Heart left ventricle (tissue), 16 donors: ENCODE data around the gene DAB1. TPM values are rescaled to one million over a fixed set of nuclear protein-coding genes. Genes with fewer than 3 reads are reported as not detected.

ENCODE experiments used
- ATAC-seq, 4 donors: fragments of 200-7000 bp; cut with Tn5 transposase; one replicate each; pipeline ENCODE4 v1.9.1; 2020 to 2022; ENCODE audit warnings: moderate library complexity in 4 of 4, mild to moderate bottlenecking in 3 of 4, moderate number of reproducible peaks in 1 of 4
- DNase-seq, 5 donors: peaks; one replicate each; pipeline ENCODE4 v3.0.0-alpha.2; 2020
- H3K27ac ChIP-seq, 12 donors: fragments of 200-600 bp; sonication (generic) in 4 of 12; one replicate each; pipeline versions ENCODE4 v1.5.0 to v1.8.0; 2016 to 2022; ENCODE audit warnings: mild to moderate bottlenecking in 2 of 12
- H3K27me3 ChIP-seq, 9 donors: fragments of 200-600 bp; sonication (generic) in 2 of 9; one replicate each; pipeline versions ENCODE4 v1.5.1 to v1.8.0; 2016 to 2022; ENCODE audit warnings: mild to moderate bottlenecking in 3 of 9
- H3K36me3 ChIP-seq, 9 donors: fragments of 200-600 bp; sonication (generic) in 2 of 9; one replicate each; pipeline versions ENCODE4 v1.5.0 to v1.8.0; 2018 to 2022; ENCODE audit warnings: mild to moderate bottlenecking in 2 of 9
- H3K4me1 ChIP-seq, 12 donors: fragments of 200-600 bp; sonication (generic) in 4 of 12; one replicate each; pipeline versions ENCODE4 v1.5.0 to v1.8.0; 2016 to 2022; ENCODE audit warnings: mild to moderate bottlenecking in 3 of 12
- H3K4me3 ChIP-seq, 12 donors: fragments of 200-600 bp; sonication (generic) in 4 of 12; one replicate each; pipeline versions ENCODE4 v1.5.0 to v1.8.0; 2017 to 2022; ENCODE audit warnings: mild to moderate bottlenecking in 9 of 12, moderate library complexity in 4 of 12
- H3K9me3 ChIP-seq, 12 donors: fragments of 200-600 bp; sonication (generic) in 4 of 12; one replicate each; pipeline versions ENCODE4 v1.5.0 to v1.8.0; 2016 to 2022; ENCODE audit warnings: mild to moderate bottlenecking in 1 of 12
- POLR2A ChIP-seq, 2 donors: fragments of 450-650 bp; IDR thresholded peaks; one replicate each; pipeline ENCODE4 v1.6.1; 2017; ENCODE audit warnings: antibody characterized with exemption in 2 of 2, mild to moderate bottlenecking in 2 of 2, moderate library complexity in 2 of 2
- WGBS, 4 donors: extraction: QIAGEN DNeasy Blood & Tissue Kit in 2 of 4; methylation state at CpG; one replicate each; pipeline versions ENCODE4 v1.1.5 to v1.1.7; 2013 to 2018; 5-methylcytosine and 5-hydroxymethylcytosine counted together
- intact Hi-C, 10 donors: fragments of 100-400 bp; cut with DNase I; formaldehyde crosslinking; loops; one replicate each; pipeline versions ENCODE4 v1.11.1 to v1.14.2; 2022
- polyA plus RNA-seq, 2 donors: library from polyadenylated mRNA; stranded (reverse); fragments of 200-250 nt; gene quantifications; one replicate each; pipeline ENCODE4 v1.2.3, GENCODE V29; 2013
- total RNA-seq, 9 donors: library from RNA; depleted of rRNA in 2 of 9; stranded (reverse); fragments of >200 nt in 2 of 9; fragmentation: NEBNext Ultra II Directional in 3 of 9; extraction: Animal tissue kit (Norgen Biotek cat#: 25700) in 3 of 9; gene quantifications; one replicate each; pipeline versions ENCODE4 v1.1.0 to v1.2.4, GENCODE V29; 2016 to 2023
- TF ChIP-seq, protein P1 (sequence below), 12 donors: fragments of 200-600 bp; sonication (generic) in 4 of 12; IDR thresholded peaks; one replicate each; pipeline versions ENCODE4 v1.5.0 to v1.8.0; 2018 to 2022; ENCODE audit warnings: antibody characterized with exemption in 12 of 12, mild to moderate bottlenecking in 5 of 12
- donor health status: ischemic (EF 13 %, LVEDD 7.1; RV severe dilation, severe dysfunction).
- donor health status: healthy with polysubstance abuse.
- donor health status: DM: no; HTN: yes; CAD: no.
- donor health status: DM: no; HTN: no; CAD: no.
- donor health status: ischemic (EF 25% LVEDD 6.9; RV normal size, moderate dysfunction).
- donor health status: ischemic (EF 25% LVEDD 5.7; RV mildly dilated, moderate dysfunction).
- donor health status: healthy.
- donor health status: DM: yes; HTN: yes; CAD: no.
- donor health status: ischemic (EF 35%, LVEDD 5.7; RV mildly dilated, moderate dysfunction).
- donor health status: nonischemic (EF 11% LVEDD 7.7; RV severe dilation, severe dysfunction).
- donor health status: DM: yes; HTN: yes; CAD: no.
- donor health status: PGD.
- donor health status: ischemic (EF 29% LVEDD 5.4; RV normal size, mild dysfunction).
- donor health status: nonischemic (EF 23%, LVEDD 6.1; RV moderate dilation, normal function).

DAB1 gene
- total and polyA plus RNA-seq, 11 donors, result 0.26 to 28.8 (median 5.2) TPM

DNA sequence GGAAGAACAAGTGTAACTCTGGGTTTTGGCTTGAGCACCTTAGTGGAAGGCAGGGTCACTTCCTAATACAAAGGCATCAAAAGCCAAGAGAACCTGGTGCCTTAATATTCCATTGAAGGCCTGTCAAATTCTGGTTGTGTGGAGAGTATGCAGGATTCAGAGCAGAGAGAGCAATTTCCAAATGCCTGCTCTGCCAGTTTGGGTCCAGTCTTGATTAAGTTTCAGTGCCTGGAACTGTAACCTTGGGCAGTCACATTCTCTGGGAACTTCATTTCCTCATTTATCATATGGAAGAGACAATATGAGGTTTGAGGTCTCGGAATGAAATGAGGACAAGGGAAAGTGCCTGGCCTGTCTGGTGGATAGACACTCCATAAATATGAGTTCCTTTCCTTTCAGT is 260.1 kb downstream of the DAB1 start:
- WGBS, 4 donors, result 67 to 77% (median 74%) methylated on average over 1 of the region's 1 CpG
- no peaks in the 10 kb centered on the region for H3K9me3 ChIP-seq
- H3K27ac ChIP-seq, result no peak overlapping the region
- H3K4me1 ChIP-seq, result peaks cover 0 to 16% (median 0%) of the 10 kb centered on the region in 12 donors
- ATAC-seq, result no peak
- H3K4me3 ChIP-seq, result no peak overlapping the region
- no peaks in the 10 kb centered on the region for H3K36me3 ChIP-seq
- H3K27me3 ChIP-seq, result no peaks in the 10 kb centered on the region
- TF ChIP-seq, protein P1, sequence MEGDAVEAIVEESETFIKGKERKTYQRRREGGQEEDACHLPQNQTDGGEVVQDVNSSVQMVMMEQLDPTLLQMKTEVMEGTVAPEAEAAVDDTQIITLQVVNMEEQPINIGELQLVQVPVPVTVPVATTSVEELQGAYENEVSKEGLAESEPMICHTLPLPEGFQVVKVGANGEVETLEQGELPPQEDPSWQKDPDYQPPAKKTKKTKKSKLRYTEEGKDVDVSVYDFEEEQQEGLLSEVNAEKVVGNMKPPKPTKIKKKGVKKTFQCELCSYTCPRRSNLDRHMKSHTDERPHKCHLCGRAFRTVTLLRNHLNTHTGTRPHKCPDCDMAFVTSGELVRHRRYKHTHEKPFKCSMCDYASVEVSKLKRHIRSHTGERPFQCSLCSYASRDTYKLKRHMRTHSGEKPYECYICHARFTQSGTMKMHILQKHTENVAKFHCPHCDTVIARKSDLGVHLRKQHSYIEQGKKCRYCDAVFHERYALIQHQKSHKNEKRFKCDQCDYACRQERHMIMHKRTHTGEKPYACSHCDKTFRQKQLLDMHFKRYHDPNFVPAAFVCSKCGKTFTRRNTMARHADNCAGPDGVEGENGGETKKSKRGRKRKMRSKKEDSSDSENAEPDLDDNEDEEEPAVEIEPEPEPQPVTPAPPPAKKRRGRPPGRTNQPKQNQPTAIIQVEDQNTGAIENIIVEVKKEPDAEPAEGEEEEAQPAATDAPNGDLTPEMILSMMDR (IDR thresholded peaks at IDR 0.05), result no peak
- no peak for TF ChIP-seq POLR2A (IDR thresholded peaks at IDR 0.05)
- DNase-seq, result no peak
- intact Hi-C loops, result no loop called here

- Histone ChIP-seq H3K36me3 (no peaks in the 10 kb centered on the region), H3K27me3 (no peaks in the 10 kb centered on the region), H3K4me3 (no peak overlapping the region), H3K27ac (peak overlapping the region in 2 of 12 donors; percentile 14 to 20), H3K9me3 (no peaks in the 10 kb centered on the region), H3K4me1 (peaks cover 0 to 16% (median 0%) of the 10 kb centered on the region in 12 donors)
- TF ChIP-seq POLR2A (IDR thresholded peaks at IDR 0.05), result no peak
- TF ChIP-seq, protein P1 (IDR thresholded peaks at IDR 0.05), result no peak
- ATAC-seq (peak in 1 of 4 donors; percentile 24), DNase-seq (no peak)
- WGBS, 4 donors, result 69 to 79% (median 75%) methylated on average over 5 of the region's 5 CpGs
- intact Hi-C loops, result no loop called here
Observed at GRCh38 chr1:57163325-57163724, 260.5 kb downstream of the DAB1 start.

DNA sequence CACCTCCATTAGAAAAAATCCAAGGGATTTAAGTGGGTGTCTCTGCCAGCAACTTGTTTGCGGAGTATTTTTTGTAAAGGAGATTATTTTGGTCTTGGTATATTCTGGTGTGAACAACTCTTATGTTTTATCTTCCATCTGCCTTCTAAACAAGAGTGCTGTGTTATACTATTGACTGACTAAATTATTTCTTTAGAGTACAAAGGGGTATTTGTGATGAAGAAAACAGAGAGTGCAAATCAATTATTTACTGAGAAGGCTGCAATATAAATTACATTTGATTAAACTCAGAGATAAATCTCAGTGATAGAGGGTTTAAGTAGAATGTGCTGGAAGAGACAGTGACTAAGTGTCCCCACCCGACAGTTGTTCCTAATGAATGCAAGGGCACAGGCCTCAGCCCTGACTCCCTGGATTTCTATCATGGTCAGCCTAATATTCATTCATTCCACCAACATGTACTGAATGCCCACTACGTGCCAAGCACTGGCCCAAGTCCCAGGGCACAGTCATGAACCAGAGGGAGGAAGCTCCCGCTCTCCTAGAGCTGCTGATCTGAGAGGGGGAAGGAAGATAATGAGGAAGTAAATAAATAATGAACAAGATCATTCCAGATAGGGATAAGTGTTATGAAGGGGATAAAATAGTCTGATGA is 261.1 kb downstream of the DAB1 start:
- Histone ChIP-seq H3K9me3 (no peaks in the 10 kb centered on the region), H3K27me3 (no peaks in the 10 kb centered on the region), H3K27ac (peak overlapping the region in 2 of 12 donors; percentile 20 to 21), H3K36me3 (no peaks in the 10 kb centered on the region), H3K4me3 (no peak overlapping the region), H3K4me1 (peaks cover 0 to 16% (median 0%) of the 10 kb centered on the region in 12 donors)
- peak; percentile 17 to 63 (median 49) for DNase-seq
- 52 to 67% (median 61%) methylated on average over 4 of the region's 4 CpGs for WGBS, 4 donors
- intact Hi-C loops, result no loop called here
- peak; percentile 74 to 80 (median 76) for ATAC-seq
- TF ChIP-seq, protein P1 (IDR thresholded peaks at IDR 0.05), result no peak
- no peak for TF ChIP-seq POLR2A (IDR thresholded peaks at IDR 0.05)

GRCh38 chr1:57160594-57160993 is 263.3 kb downstream of the DAB1 start:
- DNase-seq (no peak), ATAC-seq (no peak)
- Histone ChIP-seq H3K27ac (no peak overlapping the region), H3K4me1 (peaks cover 0 to 16% (median 0%) of the 10 kb centered on the region in 12 donors), H3K4me3 (no peak overlapping the region), H3K9me3 (no peaks in the 10 kb centered on the region), H3K36me3 (no peaks in the 10 kb centered on the region), H3K27me3 (no peaks in the 10 kb centered on the region)
- no peak for TF ChIP-seq POLR2A (IDR thresholded peaks at IDR 0.05)
- TF ChIP-seq, protein P1 (IDR thresholded peaks at IDR 0.05), result no peak
- intact Hi-C loops, result no loop called here
- WGBS, 4 donors, result 79 to 93% (median 87%) methylated on average over 4 of the region's 4 CpGs
